BE2C (cell line): ENCODE data around the gene NANOS3.
"Not testable (repeated sequence)": the region's sequence is repeated elsewhere in the genome, so short reads cannot be mapped to it uniquely, and the experiment has no call there.

ENCODE experiments used
- DNase-seq: peaks from one replicate; pipeline ENCODE4 v3.0.0-alpha.2; 2020
- H3K27me3 ChIP-seq: fragments of 250-450 bp; sonication (Bioruptor Pico); 2 replicates; pipeline ENCODE4 v1.5.1; 2020; ENCODE audit warnings: mild to moderate bottlenecking
- H3K36me3 ChIP-seq: fragments of 250-450 bp; sonication (Bioruptor Pico); 2 replicates; pipeline ENCODE4 v1.5.1; 2020; ENCODE audit warnings: mild to moderate bottlenecking
- H3K4me1 ChIP-seq: fragments of 250-450 bp; sonication (Bioruptor Pico); 2 replicates; pipeline ENCODE4 v1.5.1; 2020
- H3K4me3 ChIP-seq: 2 replicates; pipeline ENCODE4 v1.5.1; 2011; ENCODE audit warnings: low read depth, low read length
- H3K9me3 ChIP-seq: fragments of 250-450 bp; sonication (Bioruptor Pico); 2 replicates; pipeline ENCODE4 v1.5.1; 2020
- TF ChIP-seq, protein P1 (sequence below): IDR thresholded peaks from 2 replicates; pipeline ENCODE4 v1.5.1; 2012; ENCODE audit warnings: mild to moderate bottlenecking, low read depth, low read length

The NANOS3 gene

DNA sequence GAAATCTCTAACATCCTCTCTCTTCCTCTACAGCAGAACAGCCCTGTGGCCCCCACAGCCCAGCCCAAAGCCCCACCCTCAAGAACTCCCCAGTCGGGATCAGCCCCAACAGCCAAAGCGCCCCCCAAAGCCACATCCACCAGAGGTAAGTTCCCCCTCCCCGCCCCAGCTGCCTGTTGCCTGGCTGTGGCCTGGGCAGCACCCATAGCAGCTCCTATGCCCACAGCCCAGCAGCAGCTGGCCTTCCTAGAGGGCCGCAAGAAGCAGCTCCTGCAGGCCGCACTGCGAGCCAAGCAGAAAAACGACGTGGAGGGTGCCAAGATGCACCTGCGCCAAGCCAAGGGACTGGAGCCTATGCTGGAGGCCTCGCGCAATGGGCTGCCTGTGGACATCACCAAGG, 43.6 kb downstream of the NANOS3 start:
- DNase-seq = no peak
- H3K9me3 ChIP-seq = 0 out of 2 replicates have a peak, but pooled peaks cover 4% of the 10 kb centered on the region
- TF ChIP-seq, protein P1, sequence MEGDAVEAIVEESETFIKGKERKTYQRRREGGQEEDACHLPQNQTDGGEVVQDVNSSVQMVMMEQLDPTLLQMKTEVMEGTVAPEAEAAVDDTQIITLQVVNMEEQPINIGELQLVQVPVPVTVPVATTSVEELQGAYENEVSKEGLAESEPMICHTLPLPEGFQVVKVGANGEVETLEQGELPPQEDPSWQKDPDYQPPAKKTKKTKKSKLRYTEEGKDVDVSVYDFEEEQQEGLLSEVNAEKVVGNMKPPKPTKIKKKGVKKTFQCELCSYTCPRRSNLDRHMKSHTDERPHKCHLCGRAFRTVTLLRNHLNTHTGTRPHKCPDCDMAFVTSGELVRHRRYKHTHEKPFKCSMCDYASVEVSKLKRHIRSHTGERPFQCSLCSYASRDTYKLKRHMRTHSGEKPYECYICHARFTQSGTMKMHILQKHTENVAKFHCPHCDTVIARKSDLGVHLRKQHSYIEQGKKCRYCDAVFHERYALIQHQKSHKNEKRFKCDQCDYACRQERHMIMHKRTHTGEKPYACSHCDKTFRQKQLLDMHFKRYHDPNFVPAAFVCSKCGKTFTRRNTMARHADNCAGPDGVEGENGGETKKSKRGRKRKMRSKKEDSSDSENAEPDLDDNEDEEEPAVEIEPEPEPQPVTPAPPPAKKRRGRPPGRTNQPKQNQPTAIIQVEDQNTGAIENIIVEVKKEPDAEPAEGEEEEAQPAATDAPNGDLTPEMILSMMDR = no peak
- H3K36me3 ChIP-seq = peaks cover 13% of the 10 kb centered on the region
- no peaks in the 10 kb centered on the region for H3K4me1 ChIP-seq
- no peak overlapping the region for H3K4me3 ChIP-seq
- no peaks in the 10 kb centered on the region for H3K27me3 ChIP-seq

DNA sequence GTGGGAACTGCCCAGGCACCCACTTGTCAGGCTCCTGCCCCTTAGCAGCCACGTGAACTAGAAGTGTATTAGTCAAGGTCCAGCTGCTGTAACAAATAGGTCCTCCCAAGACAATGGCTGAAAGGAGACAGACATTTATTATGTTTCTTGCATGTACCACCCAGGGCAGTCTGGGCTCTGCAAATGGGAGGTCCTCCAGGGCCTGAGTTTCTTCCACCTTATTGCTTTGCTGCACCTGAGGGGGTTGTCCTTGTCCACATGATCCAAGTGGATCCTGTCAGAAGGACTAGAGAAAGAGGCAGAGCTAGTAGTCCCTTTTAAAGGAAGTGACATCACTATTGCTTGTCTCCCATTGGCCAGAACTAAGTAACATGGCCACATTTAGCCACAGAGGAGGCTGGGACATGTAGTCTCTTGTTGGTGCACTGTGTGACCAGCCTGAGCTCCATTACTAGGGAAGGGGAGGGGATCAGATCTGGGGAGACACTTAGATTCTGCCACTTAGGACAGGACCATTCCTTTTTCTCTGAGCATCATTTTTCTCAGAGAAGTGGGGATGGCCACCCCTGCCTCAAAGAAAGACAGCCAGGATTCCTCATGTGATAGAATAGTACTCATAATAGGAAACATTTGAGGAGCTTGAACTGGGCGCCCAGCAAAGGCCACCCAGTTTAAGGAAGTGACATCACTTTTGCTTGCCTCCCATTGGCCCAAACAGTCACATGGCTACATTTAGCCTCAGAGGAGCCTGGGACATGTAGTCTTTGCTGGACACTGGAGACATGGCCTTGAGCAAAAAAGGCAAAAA, 44.2 kb downstream of the NANOS3 start:
- Histone ChIP-seq H3K4me3 (no peak overlapping the region), H3K4me1 (no peaks in the 10 kb centered on the region), H3K36me3 (peaks cover 10% of the 10 kb centered on the region), H3K27me3 (no peaks in the 10 kb centered on the region), H3K9me3 (0 out of 2 replicates have a peak, but pooled peaks cover 4% of the 10 kb centered on the region)
- DNase-seq = peak; percentile 64
- TF ChIP-seq, protein P1 = no peak

DNA sequence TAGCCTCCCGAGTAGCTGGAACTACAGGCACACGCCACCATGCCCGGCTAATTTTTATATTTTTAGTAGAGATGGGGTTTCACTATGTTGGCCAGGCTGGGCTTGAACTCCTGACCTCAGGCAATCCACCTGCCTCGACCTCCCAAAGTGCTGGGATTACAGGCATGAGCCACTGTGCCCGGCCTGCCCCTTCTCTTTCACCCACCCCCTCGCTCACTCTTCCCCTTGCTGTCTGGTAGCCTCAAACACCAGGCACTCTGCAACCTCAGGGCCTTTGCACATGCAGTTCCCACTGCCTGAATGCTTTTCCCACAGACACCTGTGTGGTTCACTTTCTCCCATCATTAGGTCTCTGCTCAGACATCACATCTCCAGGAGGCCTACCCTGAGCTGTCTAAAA, 45.2 kb downstream of the NANOS3 start:
- H3K4me3 ChIP-seq, DNase-seq, H3K27me3 ChIP-seq, H3K4me1 ChIP-seq, H3K36me3 ChIP-seq, H3K9me3 ChIP-seq: not testable (repeated sequence)

DNA sequence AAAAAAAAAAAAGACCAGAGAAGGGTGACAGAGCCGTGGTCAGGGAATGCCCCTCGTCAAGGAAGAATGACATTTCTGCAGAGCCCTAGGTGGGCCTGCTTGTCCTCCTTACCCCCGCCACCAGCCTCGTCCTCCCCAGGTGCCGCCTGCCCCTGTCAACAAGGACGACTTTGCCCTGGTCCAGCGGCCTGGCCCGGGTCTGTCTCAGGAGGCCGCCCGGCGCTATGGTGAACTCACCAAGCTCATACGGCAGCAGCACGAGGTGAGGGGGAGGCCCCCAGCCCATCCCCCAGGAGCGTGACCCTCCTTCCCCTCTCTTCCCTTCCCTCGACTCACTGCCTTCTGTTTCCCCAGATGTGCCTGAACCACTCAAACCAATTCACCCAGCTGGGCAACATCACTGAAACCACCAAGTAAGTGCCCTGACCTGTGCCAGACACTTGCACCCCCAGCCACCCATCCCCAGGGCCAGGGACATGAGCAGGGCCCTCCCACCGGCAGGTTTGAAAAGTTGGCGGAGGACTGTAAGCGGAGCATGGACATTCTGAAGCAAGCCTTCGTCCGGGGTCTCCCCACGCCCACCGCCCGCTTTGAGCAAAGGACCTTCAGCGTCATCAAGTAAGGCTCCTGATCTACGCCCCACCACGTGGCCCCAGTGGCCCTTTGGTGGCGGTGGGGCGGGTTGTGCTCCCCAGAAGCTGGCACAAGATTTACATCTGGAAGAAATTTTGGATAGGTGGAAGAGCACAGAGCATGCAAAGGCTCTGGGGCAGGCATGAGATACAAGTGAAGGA, 46.5 kb downstream of the NANOS3 start:
- TF ChIP-seq, protein P1 = no peak
- peaks cover 9% of the 10 kb centered on the region for H3K36me3 ChIP-seq
- H3K4me1 ChIP-seq = no peaks in the 10 kb centered on the region
- no peak overlapping the region for H3K4me3 ChIP-seq
- no peak for DNase-seq
- H3K9me3 ChIP-seq = 0 out of 2 replicates have a peak, but pooled peaks cover 4% of the 10 kb centered on the region
- no peaks in the 10 kb centered on the region for H3K27me3 ChIP-seq

DNA sequence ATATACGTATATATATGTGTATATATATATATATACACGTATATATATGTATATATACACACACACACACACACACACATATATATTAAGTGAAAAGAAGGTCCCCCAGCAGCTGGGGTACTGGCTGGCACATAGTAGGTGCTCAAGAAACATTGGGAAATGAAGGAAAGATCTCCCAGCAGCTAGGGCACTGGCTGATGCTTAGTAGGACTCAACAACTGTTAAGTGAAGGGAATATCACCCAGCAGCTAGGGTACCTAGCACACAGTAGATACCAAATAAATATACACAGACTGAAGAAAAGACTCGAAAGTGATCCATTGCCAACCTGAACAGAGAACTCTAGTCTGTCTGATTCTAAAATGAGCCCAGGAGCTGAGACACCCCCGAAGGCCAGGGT, 49.1 kb downstream of the NANOS3 start:
- Histone ChIP-seq H3K4me3 (no peak overlapping the region), H3K4me1 (no peaks in the 10 kb centered on the region), H3K9me3 (0 out of 2 replicates have a peak, but pooled peaks cover under 1% of the 10 kb centered on the region), H3K27me3 (no peaks in the 10 kb centered on the region), H3K36me3 (peaks cover 3% of the 10 kb centered on the region)
- no peak for DNase-seq
- TF ChIP-seq, protein P1 = no peak

DNA sequence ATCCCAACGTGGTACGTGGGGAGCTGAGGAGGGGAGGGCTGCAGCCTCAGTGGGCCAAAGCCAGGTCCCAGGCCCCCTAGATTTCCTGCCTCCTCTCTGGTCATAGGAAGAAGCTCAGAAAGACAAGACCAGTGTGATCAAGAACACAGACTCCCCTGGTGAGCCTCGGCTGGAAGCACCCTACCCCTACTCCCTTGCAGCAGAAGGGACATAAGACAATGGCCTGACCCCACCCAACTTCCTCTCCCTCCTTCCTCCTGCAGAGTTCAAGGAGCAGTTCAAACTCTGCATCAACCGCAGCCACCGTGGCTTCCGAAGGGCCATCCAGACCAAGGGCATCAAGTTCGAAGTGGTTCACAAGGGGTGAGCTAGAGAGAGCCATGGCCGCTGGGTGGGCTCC, 49.8 kb downstream of the NANOS3 start:
- no peaks in the 10 kb centered on the region for H3K27me3 ChIP-seq
- H3K9me3 ChIP-seq = no peaks in the 10 kb centered on the region
- no peak overlapping the region for H3K4me3 ChIP-seq
- no peaks in the 10 kb centered on the region for H3K4me1 ChIP-seq
- H3K36me3 ChIP-seq = no peaks in the 10 kb centered on the region; the same call in 1 of the 2 replicates
- DNase-seq = no peak
- TF ChIP-seq, protein P1 = no peak
